Chondrocyte (in vitro differentiated cells): ENCODE results near the gene TMEM238. TPM values are rescaled to one million over a fixed set of nuclear protein-coding genes. Genes with fewer than 3 reads are reported as not detected.

ENCODE experiments used
- DNase-seq: peaks from one replicate; pipeline ENCODE4 v3.0.0; 2021; ENCODE audit warnings: mixed read lengths, low spot score
- H3K27ac Mint-ChIP-seq: one replicate; pipeline ENCODE4 v1.8.0; 2021; ENCODE audit warnings: mild to moderate bottlenecking, moderate library complexity, mixed read lengths; ENCODE audit not compliant: unreplicated experiment
- H3K27me3 Mint-ChIP-seq: 2 replicates; pipeline ENCODE4 v1.8.0; 2021; ENCODE audit warnings: low read depth, mixed read lengths
- H3K36me3 Mint-ChIP-seq: 2 replicates; pipeline ENCODE4 v1.8.0; 2021; ENCODE audit warnings: low read depth, mixed read lengths
- H3K4me1 Mint-ChIP-seq: 2 replicates; pipeline ENCODE4 v1.8.0; 2021; ENCODE audit warnings: low read depth, mild to moderate bottlenecking, mixed read lengths
- H3K4me3 Mint-ChIP-seq: one replicate; pipeline ENCODE4 v1.8.0; 2021; ENCODE audit warnings: mild to moderate bottlenecking, moderate library complexity, mixed read lengths; ENCODE audit not compliant: unreplicated experiment
- H3K9me3 Mint-ChIP-seq: 2 replicates; pipeline ENCODE4 v1.8.0; 2021; ENCODE audit warnings: low read depth, mixed read lengths
- CTCF ChIP-seq: fragments of 200-600 bp; sonication (generic); IDR thresholded peaks from 2 replicates; pipeline ENCODE4 v1.5.0; 2021; ENCODE audit warnings: antibody characterized with exemption, mild to moderate bottlenecking, moderate library complexity
- total RNA-seq: library from RNA; stranded (reverse); gene quantifications from 3 replicates; pipeline ENCODE4 v1.2.1, GENCODE V29; 2021

The TMEM238 gene
- total RNA-seq, 1 donor from 2014 or later = 1.0 TPM

GRCh38 chr19:55373306-55373992 is 10.6 kb downstream of the TMEM238 start:
- H3K4me3 Mint-ChIP-seq = no peak overlapping the region
- H3K27ac Mint-ChIP-seq = peak overlapping the region; percentile 24
- DNase-seq = no peak
- H3K27me3 Mint-ChIP-seq = no peaks in the 10 kb centered on the region
- H3K36me3 Mint-ChIP-seq = no peaks in the 10 kb centered on the region
- peaks cover 22% of the 10 kb centered on the region for H3K4me1 Mint-ChIP-seq
- no peak for TF ChIP-seq CTCF
- no peaks in the 10 kb centered on the region for H3K9me3 Mint-ChIP-seq

- Mint-ChIP-seq H3K9me3 (no peaks in the 10 kb centered on the region), H3K36me3 (no peaks in the 10 kb centered on the region), H3K4me1 (peaks cover 22% of the 10 kb centered on the region), H3K27ac (peak overlapping the region; percentile 9), H3K4me3 (no peak overlapping the region), H3K27me3 (no peaks in the 10 kb centered on the region)
- no peak for TF ChIP-seq CTCF
- DNase-seq = no peak
Measured at GRCh38 chr19:55372316-55373081, 11.6 kb downstream of the TMEM238 start.

GRCh38 chr19:55370305-55370988 is 13.6 kb downstream of the TMEM238 start, which contains the start of gene IL11:
Gene IL11 (minus strand): TSS chr19:55370463. CDS start chr19:55370310, 153 bp downstream.
- no peak for DNase-seq
- Mint-ChIP-seq H3K36me3 (no peaks in the 10 kb centered on the region), H3K27me3 (no peaks in the 10 kb centered on the region), H3K9me3 (no peaks in the 10 kb centered on the region), H3K27ac (peak within 1 kb of the TSS; percentile 45), H3K4me3 (peak within 1 kb of the TSS; percentile 74), H3K4me1 (peaks cover 22% of the 10 kb centered on the region)
- TF ChIP-seq CTCF = no peak

GRCh38 chr19:55369653-55370304 is 14.3 kb downstream of the TMEM238 start:
- Mint-ChIP-seq H3K4me1 (peaks cover 22% of the 10 kb centered on the region), H3K27ac (peak overlapping the region; percentile 45), H3K9me3 (no peaks in the 10 kb centered on the region), H3K27me3 (no peaks in the 10 kb centered on the region), H3K4me3 (peak overlapping the region; percentile 74), H3K36me3 (no peaks in the 10 kb centered on the region)
- DNase-seq = no peak
- no peak for TF ChIP-seq CTCF
